Measurements from ENCODE around the gene DSTYK. TPM values are rescaled to one million over a fixed set of nuclear protein-coding genes. Genes with fewer than 3 reads are reported as not detected.

DSTYK gene
- total RNA-seq, 1 donor from 2014 or later: 11.7 TPM

DNA sequence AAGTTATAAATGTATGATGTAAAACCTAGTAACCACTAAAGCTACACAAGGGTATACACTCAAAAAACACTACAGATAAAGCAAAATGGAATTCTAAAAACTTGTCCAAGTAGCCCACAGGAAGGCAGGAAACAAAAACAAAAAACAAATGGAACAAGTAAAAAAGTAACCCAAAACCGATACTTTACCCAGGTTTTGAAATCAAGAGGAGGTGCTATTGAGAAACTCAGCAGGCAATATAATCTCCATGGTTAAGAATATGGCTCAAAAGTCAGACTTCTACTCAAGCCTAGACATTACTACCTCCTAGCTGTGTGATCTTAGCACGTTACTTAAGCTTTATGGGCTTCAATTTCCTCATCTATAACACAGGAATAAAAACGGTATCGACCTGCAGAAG, 103.0 kb downstream of the DSTYK start:
- no peak overlapping the region for H3K27ac Mint-ChIP-seq
- no peak overlapping the region for H3K4me3 Mint-ChIP-seq
- no peaks in the 10 kb centered on the region for H3K9me3 Mint-ChIP-seq
- H3K4me1 Mint-ChIP-seq (ENCODE audit: unreplicated experiment): no peaks in the 10 kb centered on the region
- peaks cover 25% of the 10 kb centered on the region for H3K36me3 Mint-ChIP-seq
- no peak for DNase-seq (ENCODE audit: extremely low spot score, unreplicated experiment)
- TF ChIP-seq, protein P1, sequence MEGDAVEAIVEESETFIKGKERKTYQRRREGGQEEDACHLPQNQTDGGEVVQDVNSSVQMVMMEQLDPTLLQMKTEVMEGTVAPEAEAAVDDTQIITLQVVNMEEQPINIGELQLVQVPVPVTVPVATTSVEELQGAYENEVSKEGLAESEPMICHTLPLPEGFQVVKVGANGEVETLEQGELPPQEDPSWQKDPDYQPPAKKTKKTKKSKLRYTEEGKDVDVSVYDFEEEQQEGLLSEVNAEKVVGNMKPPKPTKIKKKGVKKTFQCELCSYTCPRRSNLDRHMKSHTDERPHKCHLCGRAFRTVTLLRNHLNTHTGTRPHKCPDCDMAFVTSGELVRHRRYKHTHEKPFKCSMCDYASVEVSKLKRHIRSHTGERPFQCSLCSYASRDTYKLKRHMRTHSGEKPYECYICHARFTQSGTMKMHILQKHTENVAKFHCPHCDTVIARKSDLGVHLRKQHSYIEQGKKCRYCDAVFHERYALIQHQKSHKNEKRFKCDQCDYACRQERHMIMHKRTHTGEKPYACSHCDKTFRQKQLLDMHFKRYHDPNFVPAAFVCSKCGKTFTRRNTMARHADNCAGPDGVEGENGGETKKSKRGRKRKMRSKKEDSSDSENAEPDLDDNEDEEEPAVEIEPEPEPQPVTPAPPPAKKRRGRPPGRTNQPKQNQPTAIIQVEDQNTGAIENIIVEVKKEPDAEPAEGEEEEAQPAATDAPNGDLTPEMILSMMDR (conservative IDR thresholded peaks at IDR 0.05): no peak
- no peaks in the 10 kb centered on the region for H3K27me3 Mint-ChIP-seq

DNA sequence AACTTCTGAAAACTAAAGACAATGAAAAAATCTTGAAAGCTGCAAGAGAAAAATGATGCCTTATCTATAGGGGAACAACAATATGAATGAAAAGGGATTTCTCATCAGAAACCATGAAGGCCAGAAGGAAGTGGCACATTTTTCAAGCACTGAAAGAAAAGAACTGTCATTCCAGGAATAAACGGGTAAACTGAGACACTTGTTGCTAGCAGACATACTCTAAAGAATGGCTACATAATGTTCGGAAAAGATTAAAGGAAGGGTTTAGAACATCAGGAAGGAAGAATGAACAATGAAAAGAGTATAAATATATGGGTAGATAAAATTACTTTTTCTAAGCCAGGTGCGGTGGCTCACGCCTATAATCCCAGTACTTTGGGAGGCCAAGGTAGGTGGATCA, 104.2 kb downstream of the DSTYK start:
- peaks cover 27% of the 10 kb centered on the region for H3K36me3 Mint-ChIP-seq
- no peaks in the 10 kb centered on the region for H3K9me3 Mint-ChIP-seq
- TF ChIP-seq, protein P1 (conservative IDR thresholded peaks at IDR 0.05): no peak
- no peaks in the 10 kb centered on the region for H3K4me1 Mint-ChIP-seq (ENCODE audit: unreplicated experiment)
- H3K27me3 Mint-ChIP-seq: no peaks in the 10 kb centered on the region
- H3K27ac Mint-ChIP-seq: no peak overlapping the region
- DNase-seq (ENCODE audit: extremely low spot score, unreplicated experiment): no peak
- no peak overlapping the region for H3K4me3 Mint-ChIP-seq

DNA sequence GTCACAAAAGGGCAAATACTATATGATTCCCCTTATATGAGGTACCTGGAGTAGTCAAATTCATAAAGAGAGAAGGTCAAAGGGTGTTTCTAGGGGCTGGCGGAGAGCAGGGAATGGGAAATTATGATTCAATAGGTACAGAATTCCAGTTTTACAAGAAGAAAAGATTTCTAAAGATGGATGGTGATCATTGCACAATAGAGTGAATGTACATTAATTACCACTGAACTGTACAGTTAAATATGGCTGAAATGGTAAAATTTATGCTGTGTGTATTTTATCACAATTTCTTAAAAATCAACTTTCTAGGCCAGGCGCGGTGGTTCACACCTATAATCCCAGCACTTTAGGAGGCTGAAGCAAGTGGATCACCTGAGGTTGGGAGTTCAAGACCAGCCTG, 109.1 kb downstream of the DSTYK start:
- Mint-ChIP-seq H3K27ac (no peak overlapping the region), H3K4me3 (no peak overlapping the region), H3K9me3 (no peaks in the 10 kb centered on the region), H3K27me3 (no peaks in the 10 kb centered on the region), H3K4me1 (ENCODE audit: unreplicated experiment) (no peaks in the 10 kb centered on the region), H3K36me3 (peaks cover 41% of the 10 kb centered on the region)
- no peak for DNase-seq (ENCODE audit: extremely low spot score, unreplicated experiment)
- TF ChIP-seq, protein P1 (conservative IDR thresholded peaks at IDR 0.05): no peak

DNA sequence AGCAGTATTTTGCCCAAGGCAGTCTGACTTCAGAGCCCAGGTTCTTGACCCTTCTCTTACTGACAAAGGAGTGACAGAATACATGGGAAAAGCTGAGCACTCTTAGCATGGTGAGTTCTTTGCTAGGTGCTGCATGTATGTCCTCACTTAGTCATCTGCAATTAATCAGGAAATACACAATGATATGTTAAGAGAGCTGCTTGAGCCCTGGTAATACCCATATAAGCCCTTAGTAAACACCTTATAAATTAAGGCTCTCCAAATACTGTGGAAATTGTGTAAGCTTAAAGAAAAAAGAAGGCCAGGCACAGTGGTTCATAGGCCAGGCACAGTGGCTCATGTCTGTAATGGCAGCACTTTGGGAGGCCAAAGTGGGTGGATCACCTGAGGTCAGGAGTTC, 113.3 kb downstream of the DSTYK start:
- Mint-ChIP-seq H3K4me3 (no peak overlapping the region), H3K27me3 (no peaks in the 10 kb centered on the region), H3K4me1 (ENCODE audit: unreplicated experiment) (no peaks in the 10 kb centered on the region), H3K36me3 (peaks cover 44% of the 10 kb centered on the region), H3K9me3 (no peaks in the 10 kb centered on the region), H3K27ac (no peak overlapping the region)
- no peak for DNase-seq (ENCODE audit: extremely low spot score, unreplicated experiment)
- TF ChIP-seq, protein P1 (conservative IDR thresholded peaks at IDR 0.05): no peak

DNA sequence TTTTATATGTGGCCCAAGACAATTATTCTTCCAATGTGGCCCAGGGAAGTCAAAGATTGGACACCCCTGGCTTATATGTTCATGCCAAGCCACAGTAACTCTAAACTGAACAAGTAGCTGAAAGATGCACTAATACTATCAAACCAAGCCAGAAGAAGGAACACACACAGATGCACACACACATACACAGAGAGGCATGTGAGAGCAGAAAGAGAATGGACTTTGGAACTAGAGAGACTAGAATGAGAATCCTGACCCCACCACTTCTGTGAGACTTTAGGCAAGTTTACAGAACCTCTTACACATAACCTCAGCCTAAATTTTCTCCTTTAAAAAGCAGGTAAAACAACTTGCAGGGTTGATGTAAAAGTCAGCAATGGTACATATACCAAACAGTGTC, 116.1 kb downstream of the DSTYK start:
- H3K36me3 Mint-ChIP-seq: peaks cover 46% of the 10 kb centered on the region
- no peak for DNase-seq (ENCODE audit: extremely low spot score, unreplicated experiment)
- no peak overlapping the region for H3K4me3 Mint-ChIP-seq
- H3K4me1 Mint-ChIP-seq (ENCODE audit: unreplicated experiment): no peaks in the 10 kb centered on the region
- H3K27ac Mint-ChIP-seq: no peak overlapping the region
- no peaks in the 10 kb centered on the region for H3K9me3 Mint-ChIP-seq
- TF ChIP-seq, protein P1 (conservative IDR thresholded peaks at IDR 0.05): no peak
- no peaks in the 10 kb centered on the region for H3K27me3 Mint-ChIP-seq

Other genes with a start within 250 kb of the DSTYK start
- 0.59 and 6.3 TPM in 2 replicates for gene CNTN2, start 168.5 kb downstream of the DSTYK start, total RNA-seq (ENCODE audit: low replicate concordance)
- gene TMEM81, start 127.2 kb downstream of the DSTYK start, total RNA-seq (ENCODE audit: low replicate concordance): 3.3 and 5.8 TPM in 2 replicates
- 16.5 and 21.4 TPM in 2 replicates for gene RBBP5, start 89.7 kb downstream of the DSTYK start, total RNA-seq (ENCODE audit: low replicate concordance)
- gene TMCC2, start 16.2 kb upstream of the DSTYK start, total RNA-seq (ENCODE audit: low replicate concordance): 3.0 and 6.2 TPM in 2 replicates
- 13.5 and 17.7 TPM in 2 replicates for gene NUAK2, start 110.0 kb upstream of the DSTYK start, total RNA-seq (ENCODE audit: low replicate concordance)
- gene KLHDC8A, start 145.2 kb upstream of the DSTYK start, total RNA-seq (ENCODE audit: low replicate concordance): 0.50 and 3.9 TPM in 2 replicates
- 5.5 and 8.1 TPM in 2 replicates for gene LEMD1, start 210.4 kb upstream of the DSTYK start, total RNA-seq (ENCODE audit: low replicate concordance)
- 2.4 and 6.8 TPM in 2 replicates for gene BLACAT1, start 244.3 kb upstream of the DSTYK start, total RNA-seq (ENCODE audit: low replicate concordance)